GM18502 (cell line): ENCODE measurements around the gene GDPD5.

Source experiments
- ATAC-seq: cut with Tn5 transposase; IDR thresholded peaks from one replicate; pipeline ENCODE4 v1.9.1; 2021; ENCODE audit warnings: mild to moderate bottlenecking; ENCODE audit not compliant: unreplicated experiment, poor library complexity

Gene GDPD5

GRCh38 chr11:75454987-75455386 is 70.8 kb downstream of the GDPD5 start:
- ATAC-seq = no peak

- ATAC-seq = no peak
Measured at GRCh38 chr11:75453916-75454655, 71.7 kb downstream of the GDPD5 start.

DNA sequence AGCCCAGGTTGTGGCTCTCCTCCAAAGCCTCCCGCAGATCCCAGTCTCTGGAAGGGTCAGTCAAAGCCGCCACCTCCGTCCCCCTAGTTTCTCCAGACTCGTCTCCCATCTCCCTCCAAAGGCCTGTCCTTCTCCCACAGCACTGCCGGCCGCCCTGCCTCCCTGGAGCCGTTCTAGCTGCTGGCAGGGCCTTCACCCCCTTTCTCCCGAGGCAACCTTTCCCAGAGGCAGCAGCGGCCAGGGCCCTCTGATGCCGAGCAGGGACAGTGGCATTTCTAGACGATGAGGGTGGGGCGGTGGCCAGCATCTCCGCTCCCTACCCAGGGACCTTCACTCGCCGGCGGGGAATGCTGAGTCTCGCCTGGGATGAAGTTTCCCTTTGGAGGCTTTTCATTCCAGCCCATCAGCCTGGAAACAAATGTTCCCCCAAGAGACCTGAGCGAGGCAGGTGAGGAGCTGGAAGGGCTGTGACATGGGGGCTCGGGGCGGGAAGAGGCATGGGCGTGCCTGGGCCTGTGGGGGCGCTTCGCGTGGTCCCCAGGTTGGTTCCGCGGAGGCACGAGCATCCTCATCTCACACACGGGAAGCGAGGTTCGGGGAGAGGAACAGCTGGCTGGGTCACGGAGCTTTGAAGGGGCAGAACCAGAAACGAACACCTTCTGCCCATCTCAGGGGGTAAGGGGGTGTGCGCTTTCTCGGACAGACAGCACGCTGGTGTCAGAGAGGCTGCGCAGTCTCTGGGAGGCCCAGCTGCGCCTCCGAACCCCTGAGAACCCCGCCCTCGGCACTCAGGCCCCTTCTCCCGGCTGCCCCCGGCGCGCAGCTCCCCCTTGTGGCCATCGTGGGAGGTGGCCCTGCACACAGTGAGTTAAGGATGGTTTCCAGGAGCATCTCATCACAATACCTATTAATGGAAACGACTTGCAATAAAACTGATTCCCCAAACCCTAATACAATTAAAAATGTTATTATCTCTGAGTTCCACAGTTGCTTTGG is 74.6 kb downstream of the GDPD5 start:
- no peak for ATAC-seq

DNA sequence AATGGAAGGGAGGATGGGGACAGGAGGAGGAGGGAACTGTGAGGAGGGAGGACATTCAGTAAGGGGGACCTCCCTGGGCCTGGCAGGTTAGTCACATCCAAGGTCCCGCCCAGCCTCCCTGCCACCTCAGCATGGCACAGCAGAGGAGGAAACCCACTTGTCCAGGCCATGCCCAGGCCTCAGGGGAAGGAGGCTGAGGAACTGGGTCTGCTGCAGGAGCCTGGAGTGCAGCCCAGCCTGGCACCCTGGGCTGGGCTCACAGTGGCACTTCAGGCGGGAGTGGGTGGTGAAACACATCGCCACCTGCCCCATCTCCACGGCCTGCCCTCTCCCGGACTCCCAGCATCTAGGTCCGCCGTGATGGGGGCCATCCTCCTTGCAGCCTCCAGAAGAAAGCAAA is 75.5 kb downstream of the GDPD5 start:
- no peak for ATAC-seq

DNA sequence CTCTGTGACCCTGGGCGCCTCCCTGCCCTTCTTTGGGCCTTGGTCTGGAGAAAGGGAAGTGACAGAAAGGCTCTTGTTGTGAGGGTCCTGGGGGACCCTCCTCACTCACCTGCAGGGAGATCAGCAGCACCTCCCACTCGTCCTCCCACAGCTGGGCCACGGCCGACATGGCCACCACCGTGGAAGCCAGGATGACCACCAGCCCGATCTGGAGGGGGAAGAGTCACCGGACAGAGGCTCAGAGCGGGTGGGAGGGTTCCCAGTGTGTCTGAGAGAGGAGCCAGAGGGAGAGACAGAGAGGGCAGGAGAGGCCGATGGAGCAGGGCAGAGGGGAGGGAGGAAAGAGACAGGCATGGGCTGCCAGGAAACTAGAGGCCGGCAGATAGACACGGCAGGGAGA is 76.0 kb downstream of the GDPD5 start:
- no peak for ATAC-seq

- no peak for ATAC-seq
Measured at GRCh38 chr11:75449271-75449670, 76.5 kb downstream of the GDPD5 start.

GRCh38 chr11:75447415-75447814 is 78.3 kb downstream of the GDPD5 start:
- no peak for ATAC-seq

DNA sequence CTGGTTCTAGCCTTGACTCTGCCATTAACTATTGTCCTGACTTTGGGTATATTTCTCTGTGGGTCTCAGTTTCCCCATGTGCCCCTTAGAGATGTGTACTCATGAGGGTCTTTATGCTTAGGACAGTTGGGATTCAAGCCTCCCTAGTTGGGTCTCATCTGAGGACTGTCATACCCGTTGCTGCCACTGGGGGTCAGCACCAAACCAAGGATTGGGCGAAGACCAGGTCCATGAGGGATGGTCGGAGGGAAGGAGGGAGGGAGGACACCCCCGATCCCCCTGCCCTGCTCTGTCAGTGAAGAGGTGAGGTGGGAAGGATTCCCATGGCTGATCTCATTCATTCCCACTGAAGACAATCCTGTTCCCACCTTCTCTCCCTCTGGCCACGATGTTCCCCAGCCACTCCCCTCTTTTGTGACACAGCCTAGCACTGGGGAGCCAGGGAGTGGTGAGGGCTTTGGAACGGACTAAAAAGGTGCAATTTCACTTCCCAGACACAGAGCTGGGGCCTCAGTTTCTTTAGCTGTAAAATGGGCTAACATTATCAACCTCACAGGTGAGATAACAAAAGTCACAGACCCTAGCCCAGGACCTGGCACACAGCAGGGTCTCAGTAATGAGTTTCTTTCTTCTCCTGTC is 80.3 kb downstream of the GDPD5 start:
- ATAC-seq = no peak

GRCh38 chr11:75443043-75443442 is 82.7 kb downstream of the GDPD5 start:
- no peak for ATAC-seq

DNA sequence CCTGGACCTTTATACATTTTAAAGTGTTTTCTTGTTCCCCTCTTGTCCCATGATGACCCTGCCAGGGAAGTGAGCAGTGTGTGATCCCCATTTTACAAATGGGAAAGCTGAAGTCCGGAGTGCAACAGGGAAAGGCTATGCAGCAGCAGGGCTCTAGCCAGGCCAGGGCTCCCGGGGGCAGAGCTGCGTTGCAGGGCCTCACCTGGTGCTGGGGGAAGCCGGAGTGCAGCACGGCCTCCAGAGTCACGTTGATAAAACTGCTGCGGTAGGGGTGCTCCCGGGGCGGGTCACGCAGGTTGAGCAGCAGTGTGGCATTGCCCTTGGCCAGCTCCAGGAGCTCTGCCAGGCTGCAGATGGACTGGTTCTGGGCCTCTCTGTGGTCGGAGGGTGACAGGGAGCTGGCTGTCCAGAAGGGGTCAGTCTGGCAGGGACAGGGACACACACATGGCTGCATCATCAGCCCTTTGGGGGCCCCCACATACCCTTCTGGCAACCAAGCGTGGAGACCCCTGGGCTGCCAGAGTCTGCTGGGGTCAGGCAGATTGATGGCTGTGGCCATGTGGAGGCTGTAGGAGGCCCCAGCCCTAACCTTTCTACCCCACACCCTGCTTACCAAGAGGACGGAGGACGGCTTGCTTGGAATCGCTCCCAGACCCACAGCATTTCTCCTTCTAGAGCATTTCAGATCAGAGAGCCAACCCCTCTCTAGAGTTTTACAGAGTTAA is 83.4 kb downstream of the GDPD5 start:
- ATAC-seq = no peak

DNA sequence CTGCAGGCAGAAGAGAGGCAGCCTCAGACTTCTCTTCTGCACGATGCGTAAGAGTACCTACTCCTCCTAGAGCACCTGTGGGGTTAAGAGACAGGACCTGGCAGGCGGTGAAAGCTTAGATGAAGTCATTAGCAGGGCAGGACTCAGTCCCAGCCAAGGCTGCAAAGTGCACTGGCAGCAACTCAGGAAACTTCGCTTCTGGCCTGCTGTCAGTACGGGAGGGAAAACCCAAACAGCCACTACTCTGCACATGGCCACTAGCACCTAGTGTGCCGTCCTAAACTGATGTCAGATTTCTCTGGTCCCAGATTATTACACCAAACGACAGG is 84.0 kb downstream of the GDPD5 start:
- ATAC-seq = no peak

DNA sequence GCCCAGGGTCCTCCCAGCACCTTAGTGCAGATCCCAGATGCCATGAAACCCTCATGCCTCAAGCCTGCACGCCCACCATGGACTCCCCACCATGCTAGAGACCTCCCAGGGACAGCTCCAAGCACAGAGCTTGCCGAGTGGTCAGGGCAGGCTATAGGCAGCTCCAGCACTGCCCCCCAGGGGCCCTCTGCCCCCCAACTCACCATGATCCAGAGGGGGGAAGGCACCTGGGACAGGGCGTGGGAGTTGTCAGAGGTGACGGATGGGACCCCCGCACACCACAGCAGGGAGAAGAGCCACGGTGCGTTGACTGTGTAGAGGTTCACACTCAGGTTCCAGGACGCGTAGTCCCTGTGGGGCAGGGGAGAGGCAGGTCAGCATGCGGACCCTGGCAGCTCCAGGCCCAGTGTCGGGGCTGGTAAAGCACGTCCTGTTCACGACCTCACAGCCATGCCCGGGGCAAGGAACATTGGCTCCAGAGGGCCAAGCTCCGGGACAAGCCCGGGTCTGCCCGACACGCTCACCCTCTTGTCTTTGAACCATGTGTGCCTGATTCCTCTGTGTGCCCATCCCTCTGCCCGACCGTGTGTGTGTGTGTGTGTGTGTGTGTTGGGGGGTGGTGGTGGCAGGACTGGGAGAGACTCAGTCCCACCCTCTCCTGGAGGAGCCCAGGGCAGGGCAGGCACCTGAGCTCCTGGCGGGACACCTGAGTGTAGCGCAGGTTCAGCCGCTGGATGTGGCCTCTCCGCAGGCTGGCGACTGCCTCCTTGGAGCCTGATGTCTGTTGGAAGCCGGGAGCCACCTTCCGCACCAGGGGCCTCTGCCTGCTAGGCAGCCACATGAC is 84.6 kb downstream of the GDPD5 start:
- no peak for ATAC-seq

DNA sequence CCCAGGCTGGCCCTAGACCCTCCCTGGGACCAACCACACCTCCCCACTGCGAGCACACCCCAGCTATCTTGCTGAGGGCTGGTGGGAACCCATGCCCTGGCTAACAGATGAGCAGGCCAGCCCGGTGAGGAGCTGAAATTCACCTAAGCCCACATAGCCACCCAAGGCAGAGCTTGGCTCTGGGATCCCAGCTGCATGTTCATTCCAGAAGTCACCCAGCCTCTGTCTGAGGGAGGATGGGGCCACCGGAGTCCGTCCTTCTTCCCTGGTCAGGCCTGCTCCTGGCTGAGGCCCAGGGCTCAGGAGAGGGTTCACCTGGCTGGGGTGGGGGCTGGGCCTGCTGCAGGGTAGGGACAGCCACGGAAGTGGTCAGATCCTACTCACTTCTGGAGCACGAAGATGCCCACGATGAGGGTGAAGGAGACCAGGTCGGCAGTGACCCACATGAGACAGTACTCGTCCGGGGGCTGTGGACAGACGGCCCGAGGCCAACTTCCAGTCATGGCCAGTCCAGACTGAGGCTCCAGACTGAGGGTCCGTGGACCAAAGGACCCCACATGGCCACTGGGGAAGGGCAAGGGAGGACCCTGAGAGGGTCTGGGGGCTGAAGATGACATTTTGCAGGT is 86.1 kb downstream of the GDPD5 start:
- no peak for ATAC-seq

DNA sequence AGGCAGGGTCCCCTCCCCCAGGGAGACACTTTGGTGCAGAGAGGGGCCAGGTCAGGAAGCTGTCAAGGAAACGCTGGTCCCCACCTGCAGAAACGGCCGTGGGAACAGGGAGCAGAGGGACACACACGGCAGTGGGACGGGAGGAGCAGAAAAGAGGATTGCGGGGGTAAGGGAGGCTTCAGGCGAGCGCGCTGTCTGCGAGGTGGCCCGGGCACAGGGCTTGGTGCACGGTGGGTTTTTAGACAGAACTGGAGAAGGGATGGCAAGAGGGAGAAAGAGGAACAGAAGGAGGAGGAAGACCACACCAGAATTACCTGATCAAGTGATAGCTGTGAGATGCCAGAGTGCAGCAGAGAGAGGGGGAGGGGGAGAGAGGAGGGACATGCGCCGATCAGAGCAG is 86.7 kb downstream of the GDPD5 start:
- no peak for ATAC-seq

- no peak for ATAC-seq
Measured at GRCh38 chr11:75437966-75438659, 87.6 kb downstream of the GDPD5 start.

GRCh38 chr11:75436806-75437205 is 88.9 kb downstream of the GDPD5 start:
- no peak for ATAC-seq

GRCh38 chr11:75435571-75435925 is 90.2 kb downstream of the GDPD5 start:
- ATAC-seq = no peak

DNA sequence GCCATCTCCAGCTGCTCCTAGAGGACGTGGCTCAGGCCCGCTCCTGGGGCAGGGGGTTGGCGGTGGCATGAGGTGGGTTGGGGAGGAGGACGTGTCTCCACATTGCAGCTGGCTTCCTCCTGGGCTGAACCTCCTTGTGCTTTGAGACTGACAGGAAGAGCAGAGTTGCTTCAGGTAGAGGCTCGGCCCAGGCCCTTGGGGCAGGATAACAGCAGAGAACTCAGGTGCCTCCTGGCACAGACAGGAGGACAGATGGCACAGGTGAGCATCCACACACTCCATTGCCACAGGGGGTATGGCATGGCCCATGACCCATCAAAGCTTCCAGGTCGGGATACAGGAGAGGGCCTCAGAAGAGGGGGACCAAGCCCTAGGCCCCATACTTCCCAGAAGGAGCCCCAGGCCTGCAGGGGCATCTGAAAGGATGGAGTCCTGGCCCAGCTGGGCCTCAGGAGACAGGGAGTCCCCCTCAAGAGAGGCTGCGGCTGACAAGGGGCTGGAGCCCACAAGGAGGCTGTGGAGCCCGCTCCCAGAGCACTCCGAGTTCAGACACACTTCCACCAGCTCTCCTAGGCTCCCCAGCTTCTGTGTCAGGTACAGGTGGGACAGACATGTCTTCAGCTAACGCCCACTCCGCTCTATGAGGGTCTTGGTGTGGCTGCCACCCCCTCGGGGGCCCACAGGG is 90.7 kb downstream of the GDPD5 start:
- ATAC-seq = no peak
